ENCODE measurements around the gene CYP4F11. TPM values are rescaled to one million over a fixed set of nuclear protein-coding genes. Genes with fewer than 3 reads are reported as not detected.
A peak's percentile ranks its signal among the peaks of the same experiment; 100 is the strongest.
"Not testable (repeated sequence)": the region's sequence is repeated elsewhere in the genome, so short reads cannot be mapped to it uniquely, and the experiment has no call there.

Gene CYP4F11
- total RNA-seq, 2 experiments from 2014 or later = not detected

- H3K27ac Mint-ChIP-seq = no peak overlapping the region
- H3K36me3 Mint-ChIP-seq (ENCODE audit: low read depth) = no peaks in the 10 kb centered on the region
- CTCF ChIA-PET = no interaction called here
- Histone ChIP-seq H3K36me3 (ENCODE audit: insufficient read depth, low read length) (no peaks in the 10 kb centered on the region), H3K4me3 (ENCODE audit: low read length) (no peak overlapping the region), H3K4me1 (ENCODE audit: insufficient read depth, low read length) (peaks cover 12% of the 10 kb centered on the region), H3K27ac (ENCODE audit: low read depth in 1 of 2, low read length in 2 of 2) (no peak overlapping the region), H3K9me3 (ENCODE audit: control insufficient read depth in 1 of 2, insufficient read depth in 1 of 2, low read length in 2 of 2) (no peaks in the 10 kb centered on the region), H3K27me3 (ENCODE audit: control insufficient read depth in 1 of 2, insufficient read depth in 2 of 2, low read length in 2 of 2) (peaks cover 8 to 9% of the 10 kb centered on the region in 2 experiments)
- H3K4me3 Mint-ChIP-seq = no peak overlapping the region
- intact Hi-C loops (cut with DNase I, micrococcal nuclease) = no loop called here
- POLR2A ChIA-PET = interaction anchor here (1.7 kb wide), 1 partner anchor 38 kb away, joined by 3 read pairs; no protein-coding TSS in a partner anchor
- peaks cover 31% of the 10 kb centered on the region for H3K27me3 Mint-ChIP-seq
- no peak for DNase-seq
- no peak for ATAC-seq (ENCODE audit: poor library complexity)
- TF ChIP-seq CTCF (IDR thresholded peaks at IDR 0.05) = no peak
- peaks cover 4% of the 10 kb centered on the region for H3K9me3 Mint-ChIP-seq
- peaks cover 4% of the 10 kb centered on the region for H3K4me1 Mint-ChIP-seq (ENCODE audit: low read depth)
These were observed 59.4 kb downstream of the CYP4F11 start for GRCh38 chr19:15874821-15875474.

GRCh38 chr19:15873771-15874170 lies 60.6 kb downstream of the CYP4F11 start:
- peaks cover 31% of the 10 kb centered on the region for H3K27me3 Mint-ChIP-seq
- H3K9me3 ChIP-seq (ENCODE audit: control insufficient read depth in 1 of 2, insufficient read depth in 1 of 2, low read length in 2 of 2); H3K4me1 Mint-ChIP-seq (ENCODE audit: low read depth); ATAC-seq (ENCODE audit: poor library complexity); H3K36me3 Mint-ChIP-seq (ENCODE audit: low read depth); DNase-seq; POLR2A ChIA-PET; H3K36me3 ChIP-seq (ENCODE audit: insufficient read depth, low read length); H3K27ac Mint-ChIP-seq; H3K4me3 ChIP-seq (ENCODE audit: low read length); H3K27ac ChIP-seq (ENCODE audit: low read depth in 1 of 2, low read length in 2 of 2); intact Hi-C loops (cut with DNase I, micrococcal nuclease); H3K9me3 Mint-ChIP-seq; H3K27me3 ChIP-seq (ENCODE audit: control insufficient read depth in 1 of 2, insufficient read depth in 2 of 2, low read length in 2 of 2); H3K4me3 Mint-ChIP-seq; CTCF ChIA-PET: not testable (repeated sequence)
- H3K4me1 ChIP-seq (ENCODE audit: insufficient read depth, low read length) = peaks cover 15% of the 10 kb centered on the region

GRCh38 chr19:15871570-15871969 lies 62.8 kb downstream of the CYP4F11 start:
- H3K4me1 Mint-ChIP-seq (ENCODE audit: low read depth) = peaks cover 4% of the 10 kb centered on the region

More at GRCh38 chr19:15871570-15871969, 62.8 kb downstream of the CYP4F11 start:
- DNase-seq (peak in 5 of 14 experiments; percentile 2 to 27 (median 23)), ATAC-seq (ENCODE audit: poor library complexity) (peak; percentile 32)
- Mint-ChIP-seq H3K27ac (no peak overlapping the region), H3K9me3 (peaks cover 4% of the 10 kb centered on the region), H3K36me3 (ENCODE audit: low read depth) (no peaks in the 10 kb centered on the region), H3K27me3 (peaks cover 28% of the 10 kb centered on the region), H3K4me3 (peak overlapping the region; percentile 56)
- Histone ChIP-seq H3K27me3 (ENCODE audit: control insufficient read depth in 1 of 2, insufficient read depth in 2 of 2, low read length in 2 of 2) (peaks cover 0 to 6% of the 10 kb centered on the region in 2 experiments), H3K36me3 (ENCODE audit: insufficient read depth, low read length) (no peaks in the 10 kb centered on the region), H3K4me1 (ENCODE audit: insufficient read depth, low read length) (peaks cover 15% of the 10 kb centered on the region), H3K27ac (ENCODE audit: low read depth in 1 of 2, low read length in 2 of 2) (no peak overlapping the region), H3K4me3 (ENCODE audit: low read length) (no peak overlapping the region), H3K9me3 (ENCODE audit: control insufficient read depth in 1 of 2, insufficient read depth in 1 of 2, low read length in 2 of 2) (no peaks in the 10 kb centered on the region)
- no peak for TF ChIP-seq CTCF (IDR thresholded peaks at IDR 0.05)
- intact Hi-C loops (cut with DNase I, micrococcal nuclease) = no loop called here
- POLR2A ChIA-PET = interaction anchor here (1.5 kb wide), 1 partner anchor 35 kb away, joined by 7 read pairs; no protein-coding TSS in a partner anchor
- CTCF ChIA-PET = no interaction called here
